COLO668 (cell line): ENCODE results near the gene ANKRD55.
"Not testable (repeated sequence)": the region's sequence is repeated elsewhere in the genome, so short reads cannot be mapped to it uniquely, and the experiment has no call there.

Experiments used
- DNase-seq: peaks from one replicate; lab custom pipeline; 2025; ENCODE audit not compliant: unreplicated experiment; lab: John Stamatoyannopoulos, UW

ANKRD55 gene

DNA sequence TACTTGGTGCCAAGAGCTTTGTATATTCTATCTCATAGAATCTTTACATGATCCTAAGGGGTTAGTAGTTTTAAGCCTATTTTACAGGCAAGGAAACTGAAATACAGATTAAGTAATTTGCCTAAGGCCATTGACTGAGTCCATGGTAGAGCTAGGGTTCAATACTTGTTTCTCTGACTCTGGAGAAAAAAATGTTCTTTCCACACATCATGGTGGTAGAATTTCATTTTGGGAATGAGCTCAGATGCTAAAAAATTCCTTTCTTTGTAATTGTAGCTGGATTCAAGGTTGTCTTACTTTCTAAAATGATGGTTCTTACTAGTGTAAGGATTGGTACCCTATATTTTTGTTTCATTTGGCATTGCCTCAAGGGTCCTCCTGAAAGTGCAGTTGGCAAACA is 86.0 kb downstream of the ANKRD55 start:
- DNase-seq, result no peak

DNA sequence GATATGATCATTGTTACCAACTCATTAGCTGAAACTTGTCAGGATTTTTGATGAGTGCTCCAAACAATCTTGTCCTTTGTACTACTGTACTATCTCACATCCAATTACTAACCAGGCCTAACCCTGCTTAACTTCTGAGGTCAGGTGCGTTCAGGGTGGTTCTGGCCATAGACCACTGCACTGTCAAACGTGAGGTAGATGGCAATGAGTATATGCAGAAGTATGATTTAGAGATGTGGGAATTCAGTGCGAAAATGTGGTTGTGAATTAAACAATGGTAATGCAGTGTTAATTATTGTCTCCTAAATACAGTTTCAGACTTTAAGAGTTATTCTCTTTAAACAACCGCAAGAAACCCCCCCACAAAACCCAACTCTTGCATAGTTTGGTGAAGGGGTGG is 86.5 kb downstream of the ANKRD55 start:
- DNase-seq, result no peak

DNA sequence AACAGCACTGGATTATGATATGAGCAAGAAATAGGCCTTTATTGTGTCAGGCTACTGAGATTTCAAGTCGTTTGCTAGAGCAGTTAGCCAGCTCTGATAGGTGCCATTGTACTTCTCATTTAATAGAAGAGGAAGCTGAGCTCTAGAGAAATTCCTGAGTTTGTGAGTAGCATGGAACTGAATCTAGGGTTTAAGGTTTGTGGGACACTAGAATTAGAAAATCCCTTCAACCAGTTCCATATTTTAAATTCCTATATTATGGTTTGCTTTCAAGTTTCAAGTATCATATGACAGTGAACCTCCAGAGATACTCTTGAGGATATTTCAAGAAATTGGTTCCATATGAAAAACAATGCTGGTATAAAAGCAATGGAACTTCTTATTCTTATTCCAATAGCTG is 87.6 kb downstream of the ANKRD55 start:
- DNase-seq, result no peak

DNA sequence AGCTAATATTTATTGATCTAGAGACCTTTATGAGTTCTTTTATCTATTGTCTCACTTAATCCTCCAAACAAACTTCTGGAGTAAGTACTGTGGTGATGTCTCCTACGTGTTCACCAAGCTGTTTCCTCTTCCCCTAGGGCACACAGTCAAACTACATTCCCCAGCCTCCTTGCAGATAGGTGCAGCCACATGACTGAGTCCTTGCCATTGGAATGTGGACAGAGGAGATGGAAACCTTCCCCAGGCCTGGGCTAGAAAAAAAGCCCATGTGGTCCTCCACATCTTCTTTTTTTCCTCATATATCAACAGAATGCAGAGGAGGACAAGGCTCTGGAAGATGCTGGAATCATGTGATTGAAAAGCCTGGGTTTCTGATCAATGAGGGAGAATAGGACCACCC is 88.0 kb downstream of the ANKRD55 start:
- DNase-seq, result no peak

DNA sequence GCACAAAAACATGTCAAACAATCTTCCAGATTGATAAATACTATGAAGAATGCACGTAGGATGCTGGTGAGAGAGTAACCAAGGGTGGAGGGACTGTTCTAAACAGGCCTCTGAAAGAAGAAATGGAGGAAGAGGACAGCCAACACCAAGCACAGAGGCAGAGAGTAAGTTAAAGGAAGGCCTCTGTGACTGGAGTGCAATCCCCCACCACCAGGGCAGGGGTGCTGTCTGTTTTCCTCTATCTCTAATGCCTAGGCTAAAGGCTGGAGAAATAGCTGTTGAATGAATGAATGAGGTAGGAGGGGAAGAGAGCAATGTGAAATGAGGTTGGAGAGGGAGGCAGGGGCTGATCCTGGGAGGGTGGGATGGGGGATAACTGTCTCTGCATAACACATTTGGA is 88.9 kb downstream of the ANKRD55 start:
- DNase-seq, result no peak

DNA sequence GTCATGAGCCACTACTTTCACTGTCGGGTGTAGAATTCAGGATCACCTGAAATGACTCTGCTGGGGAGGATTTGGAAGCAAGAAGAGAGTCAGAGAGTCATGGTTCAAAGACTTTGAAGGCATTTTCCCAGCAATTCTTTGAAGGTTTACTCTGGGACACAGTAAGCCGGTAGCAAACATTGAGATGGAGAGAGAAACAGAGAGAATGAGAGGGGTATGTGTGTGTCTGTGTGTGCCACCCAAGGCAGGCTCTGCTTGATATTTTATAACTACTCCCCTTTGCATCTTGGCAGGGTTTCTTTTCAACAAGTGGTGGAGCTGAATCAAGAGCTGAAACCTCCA is 89.8 kb downstream of the ANKRD55 start:
- no peak for DNase-seq

DNA sequence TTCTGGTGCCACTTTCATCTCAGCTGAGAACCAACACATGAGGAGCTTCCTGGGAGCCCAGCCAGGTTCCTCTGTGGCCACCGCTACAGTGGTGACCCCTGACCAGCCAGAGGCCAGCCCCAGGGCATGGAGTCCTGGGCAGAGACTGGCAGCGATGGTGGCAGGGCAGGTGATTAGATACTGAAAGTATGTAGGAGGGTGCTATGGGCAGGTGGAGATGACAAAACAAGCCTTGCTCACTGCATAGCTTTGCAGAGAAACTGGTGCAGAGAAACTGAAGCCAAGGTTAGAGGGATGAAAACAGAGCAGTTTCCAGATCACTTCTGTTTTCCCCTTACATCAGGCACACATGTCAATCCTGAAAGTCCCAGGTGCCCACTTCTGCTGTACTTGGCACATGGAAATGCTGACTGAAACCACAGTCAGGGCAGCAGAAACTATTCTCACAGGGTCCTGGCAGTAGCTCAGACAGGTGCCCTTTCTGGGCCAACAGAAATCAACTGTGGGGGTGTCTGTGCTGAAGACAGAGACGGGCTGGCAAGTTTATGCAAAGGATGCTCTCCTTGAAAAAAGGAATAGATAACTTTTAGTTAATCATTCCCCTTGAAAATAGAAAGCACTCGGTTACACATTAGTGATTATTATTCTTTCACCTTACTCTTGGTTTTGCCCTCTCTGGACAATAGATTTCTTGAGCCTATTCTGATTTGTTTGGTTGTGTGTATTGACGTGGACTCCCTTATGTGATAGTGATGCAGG is 90.3 kb downstream of the ANKRD55 start:
- no peak for DNase-seq

DNA sequence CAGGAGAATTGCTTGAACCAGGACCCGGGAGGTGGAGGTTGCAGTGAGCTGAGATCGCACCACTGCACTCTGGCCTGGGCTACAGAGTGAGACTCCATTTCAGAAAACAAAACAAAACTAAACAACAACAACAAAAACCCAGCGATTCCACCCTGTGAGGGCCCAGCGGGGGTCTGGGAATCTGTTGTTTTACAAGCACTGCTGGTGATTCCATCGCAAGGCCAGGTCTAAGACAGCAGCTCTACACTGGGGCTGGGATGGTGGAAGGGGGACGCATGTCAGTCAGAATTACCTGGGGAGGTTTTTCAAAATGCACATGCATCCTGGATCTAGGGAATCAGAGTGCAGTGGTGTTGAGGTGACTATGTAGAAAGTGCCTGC is 90.9 kb downstream of the ANKRD55 start:
- DNase-seq, result no peak

DNA sequence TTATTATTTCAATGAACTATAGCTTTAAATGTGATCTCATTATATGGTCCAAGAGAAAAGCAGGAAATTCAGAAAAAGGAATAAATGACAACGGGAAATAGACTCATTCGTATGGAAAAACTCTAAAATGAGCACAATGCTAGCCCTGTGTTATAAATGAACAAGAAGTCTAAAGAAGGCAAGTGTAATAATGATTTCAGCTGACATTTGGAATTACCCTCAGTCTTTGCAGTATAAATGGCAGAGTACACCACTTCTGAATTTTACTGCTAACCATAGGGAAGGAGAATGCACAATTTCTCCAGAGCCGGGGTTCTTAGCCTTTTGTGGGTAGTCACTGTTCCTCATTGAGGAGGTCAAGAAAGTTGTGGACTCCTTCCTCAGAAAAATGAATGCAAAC is 93.1 kb downstream of the ANKRD55 start:
- no peak for DNase-seq

DNA sequence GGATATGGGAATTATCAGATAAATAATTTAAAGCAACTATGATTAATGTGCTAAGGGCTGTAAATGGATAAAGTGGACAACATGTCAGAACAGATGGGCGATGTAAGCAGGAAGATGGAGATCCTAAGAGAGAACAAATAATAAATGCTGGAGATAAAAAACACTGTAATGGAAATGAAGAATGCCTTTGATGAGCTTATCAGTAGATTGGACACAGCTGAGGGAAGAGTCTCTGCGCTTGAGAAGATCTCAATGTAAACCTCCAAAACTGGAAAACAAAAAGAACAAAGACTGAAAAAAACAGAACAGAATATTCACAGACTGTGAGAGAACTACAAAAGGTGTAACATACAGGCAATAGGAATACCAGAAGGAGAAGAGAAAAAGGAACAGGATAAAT is 102.5 kb downstream of the ANKRD55 start:
- no peak for DNase-seq

DNA sequence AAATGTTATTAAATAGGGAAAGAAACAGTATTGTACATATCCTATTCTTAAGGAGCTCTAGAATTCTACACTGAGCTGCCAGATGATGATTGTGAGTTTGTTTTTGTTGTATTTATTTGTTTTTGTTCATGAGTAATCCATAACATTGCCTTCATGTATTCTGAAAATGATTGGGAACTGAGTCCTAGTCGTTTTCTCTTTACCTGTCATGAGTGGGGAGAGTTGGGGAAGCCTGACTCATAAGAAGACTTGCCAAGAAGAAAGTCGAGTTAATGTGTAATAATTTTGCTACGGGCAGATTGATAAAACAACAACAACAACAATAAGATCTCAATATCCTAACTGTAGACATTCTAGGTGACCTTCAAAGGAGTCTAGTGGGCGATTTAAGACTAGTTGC is 103.8 kb downstream of the ANKRD55 start:
- DNase-seq, result no peak

DNA sequence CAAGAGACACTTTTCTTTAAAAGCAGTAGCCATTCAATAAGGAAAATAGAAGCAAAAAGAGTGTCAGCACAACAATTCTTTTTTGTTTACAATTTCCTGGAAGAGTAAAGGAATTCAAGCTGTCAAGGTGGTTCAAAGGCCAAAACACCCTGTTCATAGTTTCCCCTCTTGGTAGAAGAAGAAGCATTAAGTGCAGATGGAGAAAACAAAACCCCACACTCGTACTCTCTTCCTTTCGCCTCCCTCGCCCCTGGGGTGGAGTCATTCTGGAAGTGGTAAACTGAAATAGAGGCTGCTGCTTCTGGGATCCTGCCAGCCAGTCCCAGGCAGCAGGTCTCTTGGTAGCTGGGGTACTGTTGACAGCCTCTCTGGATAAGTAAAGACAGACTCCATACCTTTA is 105.0 kb downstream of the ANKRD55 start:
- DNase-seq, result no peak

DNA sequence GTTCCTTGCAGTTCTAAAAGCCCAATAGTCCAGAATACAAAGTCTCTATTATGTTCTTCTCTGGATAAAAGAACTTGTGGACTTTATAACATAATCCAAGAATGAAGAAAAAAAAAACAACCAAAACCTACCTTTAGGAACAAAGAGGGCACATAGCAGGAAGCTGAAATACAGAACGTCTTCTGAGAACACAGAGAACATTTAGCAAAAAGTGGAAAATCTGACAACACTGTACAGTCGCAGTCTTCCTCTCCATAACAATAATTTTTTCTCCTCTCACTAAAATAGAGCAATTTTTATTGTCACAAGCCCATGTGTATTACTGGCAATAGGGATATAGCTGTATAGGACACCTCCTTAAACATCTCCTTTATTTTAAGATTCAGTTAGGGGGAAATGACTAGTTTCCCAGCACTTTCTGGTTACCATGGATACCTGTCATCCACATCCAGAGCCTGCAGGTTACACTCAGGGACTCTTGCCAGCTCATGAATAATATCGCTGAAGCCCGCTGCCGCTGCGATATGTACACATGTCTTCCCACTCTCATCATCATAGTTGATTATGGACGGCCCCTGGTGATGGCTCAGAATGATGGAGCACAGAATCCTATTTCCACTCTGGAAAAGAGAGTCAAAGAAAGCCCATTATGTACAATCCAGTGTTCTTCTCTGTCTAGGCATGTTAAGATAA is 106.5 kb downstream of the ANKRD55 start:
- no peak for DNase-seq

DNA sequence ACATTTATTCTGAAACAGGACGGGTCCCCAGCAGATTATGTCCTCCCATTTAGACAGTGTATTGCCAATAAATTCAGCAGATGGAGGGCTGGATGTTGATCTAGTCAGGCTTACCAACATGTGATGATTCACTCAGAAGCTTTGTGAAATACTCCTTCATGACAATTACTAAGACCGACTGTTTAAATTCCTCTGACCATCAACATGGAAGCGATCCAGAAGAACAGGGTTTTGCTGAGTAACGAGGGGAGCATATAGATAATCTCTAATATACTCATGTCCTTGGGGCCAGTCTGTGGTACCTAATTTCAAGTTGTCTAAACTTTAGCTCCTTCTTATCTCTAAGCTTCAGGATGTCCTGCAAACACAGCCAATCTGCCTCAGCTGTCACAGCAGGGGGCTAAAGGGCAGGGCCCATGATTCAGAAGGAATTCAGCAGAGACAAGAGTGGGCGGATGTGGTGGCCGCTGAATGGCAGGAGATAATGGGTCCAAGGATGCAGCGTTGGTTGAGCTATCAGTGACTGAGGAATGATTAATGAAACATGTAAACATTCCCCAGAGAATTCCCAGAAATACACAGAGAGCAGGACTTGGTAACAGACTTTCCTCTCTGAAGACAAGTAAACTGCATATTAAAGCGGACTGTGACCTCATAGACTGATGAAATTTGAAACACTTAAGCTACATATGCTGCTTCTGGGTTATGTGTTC is 109.4 kb downstream of the ANKRD55 start:
- DNase-seq, result peak; percentile 42

DNA sequence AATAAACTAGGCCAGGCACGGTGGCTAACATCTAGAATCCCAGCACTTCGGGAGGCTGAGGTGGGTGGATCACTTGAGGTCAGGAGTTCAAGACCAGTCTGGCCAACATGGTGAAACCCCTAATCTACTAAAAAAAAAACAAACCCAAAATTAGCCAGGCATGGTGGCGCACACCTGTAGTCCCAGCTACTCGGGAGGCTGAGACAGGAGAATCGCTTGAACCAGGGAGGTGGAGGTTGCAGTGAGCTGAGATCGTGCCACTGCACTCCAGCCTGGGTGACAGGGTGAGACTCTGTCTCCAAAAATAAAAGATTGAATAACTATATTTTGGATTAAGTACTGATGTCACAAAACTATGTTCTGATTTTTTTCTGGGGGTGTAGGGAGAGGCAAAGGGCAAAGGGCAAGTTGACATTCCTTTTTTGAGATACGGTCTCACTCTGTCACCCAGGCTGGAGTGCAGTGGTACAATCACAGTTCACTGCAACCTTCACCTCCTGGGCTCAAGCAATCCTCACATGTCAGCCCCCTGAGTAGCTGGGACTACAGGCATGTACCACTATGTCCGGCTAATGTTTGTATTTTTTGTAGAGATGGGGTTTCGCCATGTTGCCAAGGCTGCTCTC is 110.7 kb downstream of the ANKRD55 start:
- DNase-seq, result not testable (repeated sequence)

DNA sequence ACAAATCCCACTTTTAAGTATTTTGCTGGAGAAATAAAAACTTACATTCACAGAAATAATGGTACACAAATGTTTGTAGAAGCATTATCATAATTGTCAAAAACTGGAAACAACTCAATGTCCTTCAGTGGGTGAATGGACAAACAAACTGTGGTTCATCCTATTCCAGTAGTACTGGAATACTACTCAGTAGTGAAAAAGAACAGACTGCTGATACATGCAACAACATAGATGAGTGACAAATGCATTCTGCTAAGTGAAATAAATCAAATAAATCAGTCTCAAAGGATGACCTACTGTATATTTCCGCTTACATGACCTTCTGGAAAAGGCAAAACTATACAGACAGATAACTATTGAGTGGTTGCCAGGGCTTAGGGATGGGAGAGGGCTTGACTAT is 114.1 kb downstream of the ANKRD55 start:
- no peak for DNase-seq

DNA sequence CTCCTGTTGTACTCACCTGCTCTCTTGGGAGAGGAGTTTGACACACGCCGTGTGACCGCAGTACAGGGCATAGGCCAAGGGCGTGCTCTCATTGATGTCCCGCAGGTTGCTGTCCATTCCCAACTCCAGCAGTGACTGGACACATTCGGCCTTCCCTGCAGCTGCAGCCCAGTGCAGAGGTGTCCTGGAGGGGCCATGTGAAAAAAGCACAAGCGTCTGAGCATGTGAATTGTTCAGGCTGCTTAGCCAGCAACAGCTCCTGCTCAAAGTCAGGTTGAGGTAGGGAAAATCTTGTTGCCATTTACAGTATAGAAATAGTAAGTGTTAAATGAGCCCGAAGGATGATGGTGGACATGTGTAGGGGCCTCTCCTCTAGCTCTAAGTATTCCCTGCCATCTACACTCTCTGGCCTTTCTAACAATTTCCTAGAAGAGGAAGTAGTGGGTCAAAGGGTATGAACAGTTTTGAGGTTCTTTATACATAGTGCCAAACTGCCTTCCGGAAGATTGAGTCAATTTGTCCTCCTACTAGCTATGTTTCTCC is 116.5 kb downstream of the ANKRD55 start:
- DNase-seq, result no peak

DNA sequence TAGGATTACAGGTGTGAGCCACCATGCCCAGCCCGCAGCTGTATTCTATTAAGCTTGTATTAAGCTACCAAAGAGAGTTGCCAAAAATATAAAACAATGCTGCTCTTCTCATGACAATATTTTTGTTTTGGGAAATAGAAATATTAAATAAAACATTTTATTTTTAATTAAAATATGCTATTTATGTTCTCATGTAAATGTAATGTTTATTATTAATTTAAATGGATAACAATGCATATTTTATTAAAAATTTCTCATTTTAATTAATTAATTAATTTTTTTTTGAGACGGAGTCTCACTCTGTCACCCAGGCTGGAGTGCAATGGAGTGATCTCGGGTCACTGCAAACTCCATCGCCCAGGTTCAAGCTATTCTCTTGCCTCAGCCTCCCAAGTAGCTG is 117.5 kb downstream of the ANKRD55 start:
- DNase-seq, result no peak

DNA sequence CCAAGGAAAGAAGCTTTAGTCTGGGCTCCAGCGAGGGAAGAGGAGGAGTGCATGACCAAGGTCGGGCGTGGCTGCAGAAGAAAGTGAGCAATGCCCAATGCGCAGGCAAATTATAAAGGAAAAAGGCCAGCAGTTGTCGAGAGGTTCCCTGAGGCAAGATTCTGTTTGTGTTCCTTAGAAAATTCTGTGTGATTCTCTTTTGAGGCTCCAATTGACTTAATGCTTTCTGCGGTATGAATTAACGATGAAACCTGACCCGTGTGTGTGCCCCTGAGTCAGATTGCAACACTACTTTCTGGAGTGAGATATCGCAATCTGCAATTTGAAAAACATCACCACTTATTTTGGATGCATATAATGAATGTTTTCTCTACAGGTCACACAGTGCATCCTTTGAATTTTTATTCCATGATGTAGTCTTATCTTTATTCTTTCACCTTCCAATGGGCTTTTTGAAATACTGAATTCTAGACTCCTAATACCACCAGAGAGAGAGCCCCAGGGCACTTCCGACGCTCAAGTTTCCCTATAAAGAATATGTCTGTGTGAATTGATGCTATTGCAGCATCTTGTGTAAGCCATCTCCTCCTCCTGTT is 120.5 kb downstream of the ANKRD55 start:
- DNase-seq, result no peak

DNA sequence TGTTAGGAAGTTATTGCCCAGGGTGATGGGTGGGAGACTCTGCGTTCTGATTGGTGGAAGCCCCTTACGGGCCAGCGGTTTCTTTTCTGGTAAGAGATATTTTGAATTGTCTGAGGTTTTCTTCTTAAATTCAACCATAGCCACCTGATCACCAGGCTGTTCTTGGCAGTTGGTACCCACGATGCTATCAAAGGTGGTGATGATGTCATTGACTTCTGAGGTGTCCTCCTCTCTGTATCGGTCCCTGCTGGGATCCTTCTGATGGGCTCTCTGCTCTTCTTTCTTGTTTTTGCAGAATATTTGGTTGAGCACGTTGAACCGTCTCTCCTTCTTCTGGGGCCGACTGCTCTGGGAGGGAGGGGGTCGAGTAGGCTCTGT is 121.7 kb downstream of the ANKRD55 start:
- DNase-seq, result no peak
